Immature natural killer cell (primary cell): ENCODE measurements around the gene ATP1A1. TPM values are rescaled to one million over a fixed set of nuclear protein-coding genes. Genes with fewer than 3 reads are reported as not detected.

Experiments
- DNase-seq, 3 donors: peaks; one replicate each; pipeline ENCODE4 v3.0.0; 2022; ENCODE audit warnings: mixed read lengths in 1 of 3
- H3K27ac Mint-ChIP-seq, 6 donors: one replicate each; pipeline ENCODE4 v1.8.0; 2020; ENCODE audit warnings: mixed read lengths in 6 of 6, mild to moderate bottlenecking in 5 of 6, inconsistent platforms in 4 of 6, moderate library complexity in 3 of 6
- H3K27me3 Mint-ChIP-seq, 3 donors: one replicate each; pipeline ENCODE4 v1.8.0; 2020 to 2021; ENCODE audit warnings: low read depth in 3 of 3, mild to moderate bottlenecking in 3 of 3, mixed read lengths in 3 of 3, moderate library complexity in 3 of 3, inconsistent platforms in 1 of 3
- H3K36me3 Mint-ChIP-seq, 3 donors: one replicate each; pipeline ENCODE4 v1.8.0; 2020; ENCODE audit warnings: mixed read lengths in 3 of 3, inconsistent platforms in 2 of 3, mild to moderate bottlenecking in 2 of 3
- H3K4me1 Mint-ChIP-seq, 2 donors: one replicate each; pipeline ENCODE4 v1.8.0; 2020; ENCODE audit warnings: inconsistent platforms in 2 of 2, mild to moderate bottlenecking in 2 of 2, mixed read lengths in 2 of 2, moderate library complexity in 1 of 2
- H3K4me3 Mint-ChIP-seq, 5 donors: one replicate each; pipeline ENCODE4 v1.8.0; 2020; ENCODE audit warnings: mild to moderate bottlenecking in 5 of 5, mixed read lengths in 5 of 5, inconsistent platforms in 3 of 5, moderate library complexity in 3 of 5
- H3K9me3 Mint-ChIP-seq, 6 donors: one replicate each; pipeline ENCODE4 v1.8.0; 2020; ENCODE audit warnings: mild to moderate bottlenecking in 6 of 6, mixed read lengths in 6 of 6, inconsistent platforms in 4 of 6, moderate library complexity in 3 of 6
- polyA plus RNA-seq, 3 donors: library from polyadenylated mRNA; unstranded; fragments of 300-500 nt; fragmentation: Illumina TruSeq; gene quantifications; one replicate each; pipeline ENCODE4 v1.2.3, GENCODE V29; 2021

Gene ATP1A1
- polyA plus RNA-seq, 3 donors from 2014 or later: 21.5 to 38.7 (median 24.2) TPM

DNA sequence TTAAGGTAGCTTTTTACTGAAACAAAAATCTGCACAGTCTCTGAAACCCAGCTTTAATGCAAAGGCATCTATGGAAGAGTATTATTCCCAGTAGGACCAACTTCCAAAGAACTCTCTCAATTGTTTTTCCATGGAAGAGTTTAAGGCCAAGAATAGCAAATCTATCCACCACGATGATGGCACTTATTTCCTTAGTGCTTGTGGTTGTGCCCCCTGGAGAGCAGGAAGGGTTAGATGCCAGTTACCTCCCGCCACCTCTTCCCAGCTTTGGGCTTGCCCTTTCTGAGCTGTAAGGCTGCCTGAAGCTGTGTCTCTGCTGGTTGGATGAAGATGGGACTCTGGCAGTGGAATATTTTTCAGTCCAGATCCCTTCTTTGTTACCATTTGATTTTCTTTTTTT, 4.8 kb upstream of the ATP1A1 start:
- peak overlapping the region in 4 of 6 donors; percentile 13 to 74 (median 46) for H3K27ac Mint-ChIP-seq
- DNase-seq: no peak
- H3K9me3 Mint-ChIP-seq: no peaks in the 10 kb centered on the region
- H3K4me3 Mint-ChIP-seq: peak overlapping the region in 2 of 5 donors; percentile 34 to 70
- peaks cover 12 to 17% of the 10 kb centered on the region in 2 donors for H3K4me1 Mint-ChIP-seq
- no peaks in the 10 kb centered on the region for H3K36me3 Mint-ChIP-seq
- peaks cover 2 to 3% (median 2%) of the 10 kb centered on the region in 3 donors for H3K27me3 Mint-ChIP-seq

DNA sequence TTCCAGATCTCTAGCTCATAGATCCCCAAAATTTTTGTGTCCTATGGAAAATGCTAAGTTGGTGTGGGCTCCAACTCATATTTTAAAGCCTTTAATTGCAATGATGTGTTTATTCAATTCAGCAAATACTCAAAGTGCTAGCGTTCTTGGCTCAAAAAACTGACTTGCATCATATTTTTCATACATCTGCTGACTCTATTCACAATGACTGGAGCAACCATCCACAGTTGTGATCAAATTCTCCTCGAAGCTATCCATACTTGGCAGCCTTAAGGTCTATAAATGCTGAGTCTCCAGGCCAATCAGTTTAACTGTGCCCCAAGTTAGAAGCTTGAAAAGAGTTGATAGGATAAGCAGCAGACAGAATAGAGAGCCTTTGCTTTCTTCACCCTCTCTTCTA, 2.9 kb upstream of the ATP1A1 start:
- Mint-ChIP-seq H3K9me3 (no peaks in the 10 kb centered on the region), H3K27ac (no peak overlapping the region), H3K27me3 (peaks cover 2 to 16% (median 5%) of the 10 kb centered on the region in 3 donors), H3K36me3 (no peaks in the 10 kb centered on the region), H3K4me1 (peaks cover 26 to 30% of the 10 kb centered on the region in 2 donors), H3K4me3 (no peak overlapping the region)
- DNase-seq: no peak

DNA sequence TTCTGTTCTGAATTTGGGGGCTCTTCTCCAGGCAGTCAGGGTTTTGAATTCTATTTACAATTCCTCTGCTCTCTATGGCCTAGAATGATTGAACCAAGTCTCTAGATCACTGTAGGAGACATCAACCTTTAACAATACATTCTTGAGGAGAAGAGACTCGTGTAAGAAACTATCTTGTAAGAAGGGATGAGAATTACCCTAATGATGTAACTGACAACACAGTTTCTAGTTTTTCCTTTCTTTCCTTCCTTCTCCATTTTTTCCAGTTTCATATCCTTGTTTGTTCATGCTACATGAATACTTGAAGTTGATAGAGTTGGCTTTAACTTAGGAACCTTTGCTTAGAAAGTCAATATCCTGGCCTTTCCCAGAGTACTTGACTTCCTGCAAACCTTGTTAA, 1.3 kb upstream of the ATP1A1 start:
- peaks cover 42 to 45% of the 10 kb centered on the region in 2 donors for H3K4me1 Mint-ChIP-seq

DNA sequence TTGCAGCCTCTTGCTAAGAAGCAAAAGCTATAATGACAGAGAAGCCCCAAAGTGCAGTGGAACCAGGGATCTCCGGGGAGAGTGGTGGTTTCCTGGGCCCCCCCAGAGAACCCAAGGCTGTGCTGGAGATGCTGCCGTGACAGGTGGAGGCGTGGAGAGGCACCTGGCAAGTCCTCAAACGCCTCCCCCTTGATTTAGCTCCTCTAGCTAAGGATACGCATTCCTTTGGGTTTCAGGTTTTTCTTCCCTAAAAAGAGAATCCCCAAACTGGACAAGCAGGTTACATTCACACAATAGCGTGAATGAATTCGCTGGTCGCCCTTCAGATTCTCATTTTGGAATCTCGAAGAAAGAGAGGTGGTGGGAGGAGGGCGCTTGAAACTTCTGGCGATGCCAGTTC, 853 bp upstream of the ATP1A1 start:
- H3K4me1 Mint-ChIP-seq: peaks cover 46% of the 10 kb centered on the region in 2 donors
- no peaks in the 10 kb centered on the region for H3K9me3 Mint-ChIP-seq
- peak overlapping the region; percentile 75 to 92 (median 76) for H3K4me3 Mint-ChIP-seq
- H3K27me3 Mint-ChIP-seq: peaks cover 2 to 16% (median 5%) of the 10 kb centered on the region in 3 donors
- peak overlapping the region; percentile 43 to 83 (median 78) for H3K27ac Mint-ChIP-seq
- DNase-seq: no peak
- no peaks in the 10 kb centered on the region for H3K36me3 Mint-ChIP-seq

More for the DNA sequence above, 1.3 kb upstream of the ATP1A1 start:
- H3K4me3 Mint-ChIP-seq: peak overlapping the region; percentile 75 to 92 (median 76)
- no peaks in the 10 kb centered on the region for H3K36me3 Mint-ChIP-seq
- no peaks in the 10 kb centered on the region for H3K9me3 Mint-ChIP-seq
- peak overlapping the region; percentile 43 to 80 (median 72) for H3K27ac Mint-ChIP-seq
- DNase-seq: no peak
- H3K27me3 Mint-ChIP-seq: peaks cover 2 to 16% (median 5%) of the 10 kb centered on the region in 3 donors

DNA sequence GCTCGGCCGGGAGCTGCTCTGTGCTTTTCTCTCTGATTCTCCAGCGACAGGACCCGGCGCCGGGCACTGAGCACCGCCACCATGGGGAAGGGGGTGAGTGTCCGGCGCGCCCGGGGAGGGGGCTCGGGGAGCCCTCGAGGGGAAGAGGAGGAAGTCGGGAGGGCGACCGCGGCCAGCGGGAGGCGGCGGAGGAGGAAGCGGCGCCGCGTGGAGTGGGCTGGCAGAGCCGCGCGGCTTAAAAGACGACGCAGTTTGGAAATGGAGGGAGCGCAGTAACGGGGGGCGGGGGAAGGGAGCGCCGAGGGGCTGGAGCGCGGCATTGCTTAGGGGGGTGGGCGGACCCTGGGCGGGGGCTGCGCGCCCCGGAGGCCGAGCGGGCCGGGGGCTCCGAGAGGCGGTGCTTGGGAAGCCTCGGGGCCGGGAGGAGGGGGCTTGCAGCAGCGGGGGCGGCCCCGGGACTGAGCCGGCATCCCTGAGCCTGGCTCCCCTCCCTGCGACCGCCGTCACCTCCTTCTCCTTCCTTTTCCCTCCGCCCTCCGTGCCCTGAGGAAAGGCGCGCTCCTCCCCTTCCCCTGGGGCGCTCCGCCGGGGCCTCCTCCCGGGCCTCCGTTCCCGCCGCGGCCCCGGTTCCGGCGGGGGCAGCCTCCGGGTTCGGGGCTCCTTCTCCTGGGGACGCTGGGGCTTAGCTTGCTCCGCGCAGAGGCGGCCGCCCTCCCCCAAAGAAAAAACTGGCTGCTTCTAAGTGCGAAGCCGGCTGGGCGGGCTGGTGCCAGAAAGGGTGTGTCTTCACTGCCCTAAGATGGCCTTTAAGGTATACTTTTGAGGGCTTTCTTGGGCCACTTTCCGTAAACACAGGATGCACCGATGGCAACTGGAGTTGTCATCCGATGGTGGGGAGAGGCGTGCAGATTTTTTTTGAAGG, 648 bp downstream of the ATP1A1 start:
- no peaks in the 10 kb centered on the region for H3K36me3 Mint-ChIP-seq
- peak; percentile 63 to 72 (median 65) for DNase-seq
- peaks cover 2 to 16% (median 5%) of the 10 kb centered on the region in 3 donors for H3K27me3 Mint-ChIP-seq
- peak overlapping the region; percentile 87 to 99 (median 92) for H3K4me3 Mint-ChIP-seq
- H3K4me1 Mint-ChIP-seq: peaks cover 46 to 49% of the 10 kb centered on the region in 2 donors
- H3K9me3 Mint-ChIP-seq: no peaks in the 10 kb centered on the region
- H3K27ac Mint-ChIP-seq: peak overlapping the region; percentile 89 to 98 (median 92)

- Mint-ChIP-seq H3K27me3 (peaks cover 2 to 16% (median 5%) of the 10 kb centered on the region in 3 donors), H3K27ac (peak overlapping the region; percentile 89 to 98 (median 90))
These were observed 1.5 kb downstream of the ATP1A1 start for GRCh38 chr1:116374353-116375147.

GRCh38 chr1:116375148-116375886, 2.3 kb downstream of the ATP1A1 start:
- peak overlapping the region; percentile 76 to 99 (median 92) for H3K4me3 Mint-ChIP-seq
- DNase-seq: no peak

More at GRCh38 chr1:116374353-116375147, 1.5 kb downstream of the ATP1A1 start:
- Mint-ChIP-seq H3K36me3 (no peaks in the 10 kb centered on the region), H3K9me3 (no peaks in the 10 kb centered on the region), H3K4me3 (peak overlapping the region; percentile 87 to 99 (median 92)), H3K4me1 (peaks cover 53 to 58% of the 10 kb centered on the region in 2 donors)
- no peak for DNase-seq

GRCh38 chr1:116375887-116376728, 3.1 kb downstream of the ATP1A1 start:
- H3K4me1 Mint-ChIP-seq: peaks cover 60 to 72% of the 10 kb centered on the region in 2 donors
- no peaks in the 10 kb centered on the region for H3K36me3 Mint-ChIP-seq
- peak overlapping the region in 3 of 5 donors; percentile 0 to 99 (median 18) for H3K4me3 Mint-ChIP-seq
- DNase-seq: no peak
- H3K27me3 Mint-ChIP-seq: peaks cover 2 to 16% (median 5%) of the 10 kb centered on the region in 3 donors
- peak overlapping the region; percentile 89 to 98 (median 90) for H3K27ac Mint-ChIP-seq
- H3K9me3 Mint-ChIP-seq: no peaks in the 10 kb centered on the region

More at GRCh38 chr1:116375148-116375886, 2.3 kb downstream of the ATP1A1 start:
- Mint-ChIP-seq H3K4me1 (peaks cover 56 to 64% of the 10 kb centered on the region in 2 donors), H3K9me3 (no peaks in the 10 kb centered on the region), H3K27me3 (peaks cover 2 to 16% (median 5%) of the 10 kb centered on the region in 3 donors), H3K27ac (peak overlapping the region; percentile 89 to 98 (median 90)), H3K36me3 (no peaks in the 10 kb centered on the region)

DNA sequence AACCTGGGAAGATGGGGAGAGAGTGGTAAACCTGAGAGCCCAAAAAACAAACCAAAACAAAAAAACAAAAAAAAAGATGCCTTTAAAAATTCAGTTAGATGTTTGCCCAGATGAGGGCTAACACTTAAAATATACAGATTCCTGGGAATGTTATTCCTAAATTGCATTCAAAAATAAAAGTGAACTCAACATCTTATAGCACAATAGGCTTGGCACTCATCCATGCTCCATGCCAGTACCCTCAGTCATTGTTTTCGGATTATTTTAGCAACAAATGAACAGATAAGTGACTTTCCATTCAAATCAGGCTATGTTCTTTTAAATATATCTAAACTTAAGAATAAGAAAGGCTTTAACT, 3.7 kb downstream of the ATP1A1 start:
- peaks cover 63 to 77% of the 10 kb centered on the region in 2 donors for H3K4me1 Mint-ChIP-seq
- H3K36me3 Mint-ChIP-seq: no peaks in the 10 kb centered on the region
- H3K4me3 Mint-ChIP-seq: peak overlapping the region in 2 of 5 donors; percentile 0 to 99
- H3K27ac Mint-ChIP-seq: peak overlapping the region; percentile 70 to 98 (median 92)
- peaks cover 2 to 16% (median 5%) of the 10 kb centered on the region in 3 donors for H3K27me3 Mint-ChIP-seq
- H3K9me3 Mint-ChIP-seq: no peaks in the 10 kb centered on the region
- DNase-seq: no peak

DNA sequence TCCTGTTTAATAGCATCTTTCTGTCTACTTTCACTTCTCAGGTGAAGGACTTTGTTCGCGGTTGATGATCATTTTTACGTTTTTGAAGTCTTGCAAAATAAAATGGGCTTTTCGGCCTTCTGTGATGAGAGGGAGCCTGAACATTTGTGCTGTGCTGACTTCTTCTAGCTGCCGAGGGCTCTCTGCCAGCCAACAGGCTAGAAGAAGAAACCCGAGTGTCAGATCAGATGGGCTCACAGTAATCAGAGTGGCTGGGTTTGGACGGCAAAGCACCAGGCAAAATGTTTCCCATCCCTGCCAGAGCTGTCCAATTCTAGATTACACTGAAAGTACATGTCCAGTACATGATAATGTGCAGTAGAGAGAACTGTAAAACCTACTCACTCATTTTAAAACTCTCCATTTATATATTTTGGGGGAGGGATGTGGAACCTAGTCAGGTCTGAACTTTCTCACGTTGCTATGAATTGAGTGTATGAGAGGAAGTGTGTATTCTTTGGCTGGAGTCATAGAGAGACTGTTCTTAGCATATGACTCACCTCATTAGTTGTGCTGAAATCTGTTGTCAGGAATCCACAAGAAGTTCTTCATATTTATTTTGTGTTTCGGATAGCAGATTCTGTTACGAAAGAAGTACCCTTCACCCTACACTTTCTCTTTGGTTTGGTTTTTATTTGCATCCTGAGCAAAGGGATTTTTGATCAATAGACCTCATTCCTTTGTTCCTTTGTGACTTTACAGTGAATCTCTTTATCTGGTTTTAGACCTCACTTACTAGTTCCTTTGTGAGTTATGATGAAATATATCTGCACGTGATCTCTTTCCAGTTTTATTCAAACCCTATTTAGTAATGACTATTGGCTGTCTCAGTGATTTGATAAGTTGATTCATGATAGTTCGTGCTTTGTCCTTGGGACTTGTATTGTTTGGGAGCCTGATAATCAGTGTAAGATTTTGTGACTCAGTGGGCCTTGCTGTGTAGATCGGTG, 4.8 kb downstream of the ATP1A1 start:
- Mint-ChIP-seq H3K27me3 (peaks cover 2 to 16% (median 5%) of the 10 kb centered on the region in 3 donors), H3K4me3 (peak overlapping the region in 4 of 5 donors; percentile 12 to 99 (median 55)), H3K27ac (peak overlapping the region; percentile 17 to 98 (median 74)), H3K36me3 (no peaks in the 10 kb centered on the region), H3K9me3 (no peaks in the 10 kb centered on the region), H3K4me1 (peaks cover 63 to 86% of the 10 kb centered on the region in 2 donors)
- peak in 1 of 3 donors; percentile 63 for DNase-seq

GRCh38 chr1:116379057-116379630, 6.1 kb downstream of the ATP1A1 start:
- Mint-ChIP-seq H3K36me3 (no peaks in the 10 kb centered on the region), H3K27me3 (peaks cover 0 to 10% (median under 1%) of the 10 kb centered on the region in 3 donors), H3K4me3 (peak overlapping the region in 1 of 5 donors; percentile 1), H3K9me3 (no peaks in the 10 kb centered on the region), H3K4me1 (peaks cover 64 to 92% of the 10 kb centered on the region in 2 donors), H3K27ac (peak overlapping the region in 4 of 6 donors; percentile 0 to 95 (median 50))
- DNase-seq: no peak
